GM18873 (cell line): ENCODE data around the gene ST3GAL3.

ENCODE experiments used
- ATAC-seq: cut with Tn5 transposase; IDR thresholded peaks from one replicate; pipeline ENCODE4 v1.9.1; 2021; ENCODE audit warnings: mild to moderate bottlenecking, moderate library complexity, moderate number of reproducible peaks; ENCODE audit not compliant: unreplicated experiment, low FRiP score

Gene ST3GAL3

GRCh38 chr1:43933386-43934100 lies 226.2 kb downstream of the ST3GAL3 start, which contains the start of gene ARTN:
TSS of gene ARTN (plus strand) at chr1:43933801. CDS start at chr1:43935657, 1,856 bp downstream.
- no peak for ATAC-seq

- ATAC-seq, result no peak
Measured at GRCh38 chr1:43934101-43934985, 227.0 kb downstream of the ST3GAL3 start.

GRCh38 chr1:43934986-43935324 lies 227.6 kb downstream of the ST3GAL3 start:
- ATAC-seq, result no peak

GRCh38 chr1:43935711-43936427 lies 228.5 kb downstream of the ST3GAL3 start:
- no peak for ATAC-seq

- no peak for ATAC-seq
Measured at GRCh38 chr1:43936431-43937151, 229.3 kb downstream of the ST3GAL3 start.

GRCh38 chr1:43937179-43937865 lies 230.0 kb downstream of the ST3GAL3 start:
- ATAC-seq, result no peak

- no peak for ATAC-seq
Measured at GRCh38 chr1:43938383-43938782, 231.0 kb downstream of the ST3GAL3 start.

GRCh38 chr1:43938892-43939587 lies 231.7 kb downstream of the ST3GAL3 start:
- no peak for ATAC-seq

GRCh38 chr1:43942411-43942810 lies 235.1 kb downstream of the ST3GAL3 start:
- no peak for ATAC-seq

GRCh38 chr1:43944860-43945259 lies 237.5 kb downstream of the ST3GAL3 start:
- ATAC-seq, result no peak

GRCh38 chr1:43945674-43946235 lies 238.4 kb downstream of the ST3GAL3 start:
- ATAC-seq, result no peak

GRCh38 chr1:43946236-43947060 lies 239.1 kb downstream of the ST3GAL3 start, which contains the start of gene IPO13:
TSS of gene IPO13 (plus strand) at chr1:43946950. CDS start at chr1:43947601, 651 bp downstream.
- peak; percentile 83 for ATAC-seq

GRCh38 chr1:43947061-43947873 lies 239.9 kb downstream of the ST3GAL3 start:
- ATAC-seq, result peak; percentile 20

- ATAC-seq, result no peak
Measured at GRCh38 chr1:43947874-43948437, 240.6 kb downstream of the ST3GAL3 start.

GRCh38 chr1:43949678-43950077 lies 242.3 kb downstream of the ST3GAL3 start:
- no peak for ATAC-seq

- no peak for ATAC-seq
Measured at GRCh38 chr1:43951021-43951985, 244.0 kb downstream of the ST3GAL3 start.
